ENCODE results near the gene NEMF.
A peak's percentile ranks its signal among the peaks of the same experiment; 100 is the strongest.

Gene NEMF

DNA sequence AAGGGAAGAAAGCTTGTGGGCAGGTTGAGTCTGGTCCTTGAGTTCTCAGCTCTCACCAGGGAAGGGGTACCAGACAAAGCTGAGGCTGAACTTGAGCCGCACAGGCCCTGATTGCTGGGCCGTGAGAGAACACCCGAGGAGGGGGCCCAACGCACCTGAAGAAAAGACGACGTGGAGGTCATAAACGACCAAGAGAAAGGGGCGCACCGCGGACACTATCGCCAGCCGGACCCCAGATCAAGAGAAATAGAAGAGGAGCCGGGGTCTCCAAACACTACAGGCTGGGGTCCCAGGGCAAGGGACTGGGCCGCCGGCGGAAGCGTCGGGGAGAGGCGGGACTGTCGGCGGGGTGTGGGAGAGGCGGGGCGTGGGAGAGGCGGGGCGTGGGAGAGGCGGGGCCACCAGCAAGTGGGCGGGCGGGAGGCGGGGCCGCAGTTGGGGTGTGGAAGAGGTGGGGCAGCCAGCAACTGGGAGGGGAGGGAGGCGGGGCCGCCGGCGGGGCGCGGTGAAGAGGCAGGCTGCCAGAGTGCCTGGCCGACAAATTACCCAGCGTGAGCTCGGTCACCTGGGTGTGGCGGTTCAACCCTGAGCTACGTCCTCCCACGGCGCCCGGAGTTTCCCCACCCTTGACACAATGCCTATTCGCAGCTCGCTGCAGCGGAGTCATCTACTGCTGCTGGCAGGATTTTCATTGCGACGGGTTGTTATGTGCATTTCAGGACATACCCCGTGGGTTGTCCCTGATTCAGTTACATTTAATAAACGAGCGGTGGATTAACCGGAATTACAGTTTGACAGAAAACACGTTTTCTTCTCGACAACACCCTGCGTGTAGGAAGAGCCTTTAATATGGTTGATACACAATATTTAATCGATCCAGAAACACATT lies 15.5 kb upstream of the NEMF start (continued):
- no peak for TF ChIP-seq ZNF473 (tag by site-specific recombination; IDR thresholded peaks at IDR 0.05)
- no peak for TF ChIP-seq ZNF324 (tag by site-specific recombination; IDR thresholded peaks at IDR 0.05)
- no peak for TF ChIP-seq ZXDB (tag by site-specific recombination; IDR thresholded peaks at IDR 0.05)
- TF ChIP-seq ZNF157 (tag by site-specific recombination; IDR thresholded peaks at IDR 0.05) = no peak
- TF ChIP-seq ZNF449 (tag by site-specific recombination; IDR thresholded peaks at IDR 0.05) = no peak
- TF ChIP-seq ZNF544 (tag by site-specific recombination; IDR thresholded peaks at IDR 0.05) = no peak
- 0 out of 2 replicates have a peak, but pooled peaks have one; percentile 12 for TF ChIP-seq ZNF558 (tag by site-specific recombination; IDR thresholded peaks at IDR 0.05)
- TF ChIP-seq, protein P1, sequence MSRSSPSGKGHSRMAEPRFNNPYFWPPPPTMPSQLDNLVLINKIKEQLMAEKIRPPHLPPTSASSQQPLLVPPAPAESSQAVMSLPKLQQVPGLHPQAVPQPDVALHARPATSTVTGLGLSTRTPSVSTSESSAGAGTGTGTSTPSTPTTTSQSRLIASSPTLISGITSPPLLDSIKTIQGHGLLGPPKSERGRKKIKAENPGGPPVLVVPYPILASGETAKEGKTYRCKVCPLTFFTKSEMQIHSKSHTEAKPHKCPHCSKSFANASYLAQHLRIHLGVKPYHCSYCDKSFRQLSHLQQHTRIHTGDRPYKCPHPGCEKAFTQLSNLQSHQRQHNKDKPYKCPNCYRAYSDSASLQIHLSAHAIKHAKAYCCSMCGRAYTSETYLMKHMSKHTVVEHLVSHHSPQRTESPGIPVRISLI (tag by site-specific recombination; IDR thresholded peaks at IDR 0.05) = no peak
- no peak; the same call in 1 of the 2 replicates for TF ChIP-seq ZNF76 (tag by site-specific recombination; IDR thresholded peaks at IDR 0.05; ENCODE audit: borderline replicate concordance, low read depth)
- TF ChIP-seq ZNF747 (tag by site-specific recombination; IDR thresholded peaks at IDR 0.05) = no peak
- no peak for TF ChIP-seq ZNF239 (tag by site-specific recombination; IDR thresholded peaks at IDR 0.05)
- no peak for TF ChIP-seq ZNF248 (tag by site-specific recombination; IDR thresholded peaks at IDR 0.05)
- no peak for TF ChIP-seq ZNF488 (tag by site-specific recombination; IDR thresholded peaks at IDR 0.05)
- no peak for TF ChIP-seq GLI4 (tag by site-specific recombination; IDR thresholded peaks at IDR 0.05)
- no peak for TF ChIP-seq ZNF2 (tag by site-specific recombination; IDR thresholded peaks at IDR 0.05)
- TF ChIP-seq ZNF266 (tag by site-specific recombination; IDR thresholded peaks at IDR 0.05; ENCODE audit: low read depth) = no peak
- no peak for TF ChIP-seq SALL2 (tag by site-specific recombination; IDR thresholded peaks at IDR 0.05; ENCODE audit: borderline replicate concordance)
- TF ChIP-seq, protein P2, sequence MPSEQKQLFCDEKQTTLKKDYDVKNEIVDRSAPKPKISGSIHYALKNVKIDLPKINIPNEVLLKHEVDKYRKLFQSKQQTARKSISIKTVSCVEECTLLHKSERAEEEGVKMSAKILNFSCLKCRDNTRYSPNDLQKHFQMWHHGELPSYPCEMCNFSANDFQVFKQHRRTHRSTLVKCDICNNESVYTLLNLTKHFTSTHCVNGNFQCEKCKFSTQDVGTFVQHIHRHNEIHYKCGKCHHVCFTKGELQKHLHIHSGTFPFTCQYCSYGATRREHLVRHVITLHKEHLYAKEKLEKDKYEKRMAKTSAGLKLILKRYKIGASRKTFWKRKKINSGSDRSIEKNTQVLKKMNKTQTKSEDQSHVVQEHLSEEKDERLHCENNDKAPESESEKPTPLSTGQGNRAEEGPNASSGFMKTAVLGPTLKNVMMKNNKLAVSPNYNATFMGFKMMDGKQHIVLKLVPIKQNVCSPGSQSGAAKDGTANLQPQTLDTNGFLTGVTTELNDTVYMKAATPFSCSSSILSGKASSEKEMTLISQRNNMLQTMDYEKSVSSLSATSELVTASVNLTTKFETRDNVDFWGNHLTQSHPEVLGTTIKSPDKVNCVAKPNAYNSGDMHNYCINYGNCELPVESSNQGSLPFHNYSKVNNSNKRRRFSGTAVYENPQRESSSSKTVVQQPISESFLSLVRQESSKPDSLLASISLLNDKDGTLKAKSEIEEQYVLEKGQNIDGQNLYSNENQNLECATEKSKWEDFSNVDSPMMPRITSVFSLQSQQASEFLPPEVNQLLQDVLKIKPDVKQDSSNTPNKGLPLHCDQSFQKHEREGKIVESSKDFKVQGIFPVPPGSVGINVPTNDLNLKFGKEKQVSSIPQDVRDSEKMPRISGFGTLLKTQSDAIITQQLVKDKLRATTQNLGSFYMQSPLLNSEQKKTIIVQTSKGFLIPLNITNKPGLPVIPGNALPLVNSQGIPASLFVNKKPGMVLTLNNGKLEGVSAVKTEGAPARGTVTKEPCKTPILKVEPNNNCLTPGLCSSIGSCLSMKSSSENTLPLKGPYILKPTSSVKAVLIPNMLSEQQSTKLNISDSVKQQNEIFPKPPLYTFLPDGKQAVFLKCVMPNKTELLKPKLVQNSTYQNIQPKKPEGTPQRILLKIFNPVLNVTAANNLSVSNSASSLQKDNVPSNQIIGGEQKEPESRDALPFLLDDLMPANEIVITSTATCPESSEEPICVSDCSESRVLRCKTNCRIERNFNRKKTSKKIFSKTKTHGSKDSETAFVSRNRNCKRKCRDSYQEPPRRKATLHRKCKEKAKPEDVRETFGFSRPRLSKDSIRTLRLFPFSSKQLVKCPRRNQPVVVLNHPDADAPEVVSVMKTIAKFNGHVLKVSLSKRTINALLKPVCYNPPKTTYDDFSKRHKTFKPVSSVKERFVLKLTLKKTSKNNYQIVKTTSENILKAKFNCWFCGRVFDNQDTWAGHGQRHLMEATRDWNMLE (tag by site-specific recombination; conservative IDR thresholded peaks at IDR 0.05; ENCODE audit: low read depth) = no peak
- TF ChIP-seq ZNF23 (tag by site-specific recombination; IDR thresholded peaks at IDR 0.05; ENCODE audit: borderline replicate concordance) = no peak
- TF ChIP-seq TSHZ1 (tag by site-specific recombination; IDR thresholded peaks at IDR 0.05; ENCODE audit: borderline replicate concordance) = no peak
- no peak for TF ChIP-seq ZNF223 (tag by site-specific recombination; IDR thresholded peaks at IDR 0.05)
- no peak; the same call in 1 of the 2 replicates for TF ChIP-seq OSR2 (tag by site-specific recombination; IDR thresholded peaks at IDR 0.05)
- TF ChIP-seq, protein P3, sequence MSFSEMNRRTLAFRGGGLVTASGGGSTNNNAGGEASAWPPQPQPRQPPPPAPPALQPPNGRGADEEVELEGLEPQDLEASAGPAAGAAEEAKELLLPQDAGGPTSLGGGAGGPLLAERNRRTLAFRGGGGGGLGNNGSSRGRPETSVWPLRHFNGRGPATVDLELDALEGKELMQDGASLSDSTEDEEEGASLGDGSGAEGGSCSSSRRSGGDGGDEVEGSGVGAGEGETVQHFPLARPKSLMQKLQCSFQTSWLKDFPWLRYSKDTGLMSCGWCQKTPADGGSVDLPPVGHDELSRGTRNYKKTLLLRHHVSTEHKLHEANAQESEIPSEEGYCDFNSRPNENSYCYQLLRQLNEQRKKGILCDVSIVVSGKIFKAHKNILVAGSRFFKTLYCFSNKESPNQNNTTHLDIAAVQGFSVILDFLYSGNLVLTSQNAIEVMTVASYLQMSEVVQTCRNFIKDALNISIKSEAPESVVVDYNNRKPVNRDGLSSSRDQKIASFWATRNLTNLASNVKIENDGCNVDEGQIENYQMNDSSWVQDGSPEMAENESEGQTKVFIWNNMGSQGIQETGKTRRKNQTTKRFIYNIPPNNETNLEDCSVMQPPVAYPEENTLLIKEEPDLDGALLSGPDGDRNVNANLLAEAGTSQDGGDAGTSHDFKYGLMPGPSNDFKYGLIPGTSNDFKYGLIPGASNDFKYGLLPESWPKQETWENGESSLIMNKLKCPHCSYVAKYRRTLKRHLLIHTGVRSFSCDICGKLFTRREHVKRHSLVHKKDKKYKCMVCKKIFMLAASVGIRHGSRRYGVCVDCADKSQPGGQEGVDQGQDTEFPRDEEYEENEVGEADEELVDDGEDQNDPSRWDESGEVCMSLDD (tag by site-specific recombination; IDR thresholded peaks at IDR 0.05) = no peak

All from HEK293 (cell line).